ENCODE results near the gene SCRG1.

DNA sequence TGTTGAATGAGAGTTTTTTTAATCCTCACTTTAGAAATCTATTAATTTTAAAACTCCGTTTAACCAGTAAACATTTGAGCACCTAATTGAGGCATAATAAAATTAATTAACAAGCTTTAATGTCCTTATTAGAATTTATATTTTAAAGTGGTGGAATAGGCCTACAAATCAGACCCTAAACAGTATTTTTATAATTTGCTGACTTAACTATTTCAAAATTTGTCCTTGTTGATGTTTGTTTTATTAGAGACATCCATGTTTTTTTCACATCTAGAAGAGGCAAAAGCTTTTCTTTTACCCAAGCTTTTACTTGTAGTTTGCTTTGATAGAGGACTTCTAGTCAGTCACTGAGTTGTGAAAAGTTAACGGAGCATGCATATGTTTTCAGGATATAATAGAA, 24.3 kb downstream of the SCRG1 start:
- TF ChIP-seq, protein P1, sequence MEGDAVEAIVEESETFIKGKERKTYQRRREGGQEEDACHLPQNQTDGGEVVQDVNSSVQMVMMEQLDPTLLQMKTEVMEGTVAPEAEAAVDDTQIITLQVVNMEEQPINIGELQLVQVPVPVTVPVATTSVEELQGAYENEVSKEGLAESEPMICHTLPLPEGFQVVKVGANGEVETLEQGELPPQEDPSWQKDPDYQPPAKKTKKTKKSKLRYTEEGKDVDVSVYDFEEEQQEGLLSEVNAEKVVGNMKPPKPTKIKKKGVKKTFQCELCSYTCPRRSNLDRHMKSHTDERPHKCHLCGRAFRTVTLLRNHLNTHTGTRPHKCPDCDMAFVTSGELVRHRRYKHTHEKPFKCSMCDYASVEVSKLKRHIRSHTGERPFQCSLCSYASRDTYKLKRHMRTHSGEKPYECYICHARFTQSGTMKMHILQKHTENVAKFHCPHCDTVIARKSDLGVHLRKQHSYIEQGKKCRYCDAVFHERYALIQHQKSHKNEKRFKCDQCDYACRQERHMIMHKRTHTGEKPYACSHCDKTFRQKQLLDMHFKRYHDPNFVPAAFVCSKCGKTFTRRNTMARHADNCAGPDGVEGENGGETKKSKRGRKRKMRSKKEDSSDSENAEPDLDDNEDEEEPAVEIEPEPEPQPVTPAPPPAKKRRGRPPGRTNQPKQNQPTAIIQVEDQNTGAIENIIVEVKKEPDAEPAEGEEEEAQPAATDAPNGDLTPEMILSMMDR (IDR thresholded peaks at IDR 0.05), result no peak
- no peak for TF ChIP-seq EZH2 (IDR thresholded peaks at IDR 0.05; ENCODE audit: borderline replicate concordance, insufficient read depth, low read depth, low read length, poor library complexity, severe bottlenecking)
